ENCODE results near the gene CYB561D2. TPM values are rescaled to one million over a fixed set of nuclear protein-coding genes. Genes with fewer than 3 reads are reported as not detected.

Gene CYB561D2
- total RNA-seq, 1 experiment from 2014 or later, result 9.5 TPM

- DNase-seq (ENCODE audit: low read depth, low spot score), result peak; percentile 84
- peak overlapping the region; percentile 93 for H3K27ac ChIP-seq (ENCODE audit: low read depth, low read length)
- ChIA-PET POLR2A (interaction anchor here (0.6 to 1.9 kb wide), 4 partner anchors 22 to 1108 kb away, joined by 3 to 4 read pairs (median 4); partner anchors contain the start of genes HYAL3, IFRD2 and NAA80), CTCF (interaction anchor here (0.6 to 1.4 kb wide), 12 partner anchors 15 to 1291 kb away, joined by 3 to 11 read pairs (median 4); partner anchors contain the start of genes HYAL1, HYAL3, IFRD2 and NAA80), RAD21 (ENCODE audit: low non-redundant PET in 1 of 2, low total read pairs in 2 of 2, uncharacterized antibody in 2 of 2, unreplicated experiment in 2 of 2) (interaction anchor here (0.7 to 1.7 kb wide), 3 partner anchors 22 to 61 kb away, joined by 4 to 5 read pairs (median 4); partner anchors contain the start of genes HYAL3 (in 1 of the 2), IFRD2 (in 1 of the 2) and NAA80 (in 1 of the 2))
- H3K79me2 ChIP-seq (ENCODE audit: insufficient read depth, low read length), result peaks cover 48% of the 10 kb centered on the region
- no peak overlapping the region for H2AFZ ChIP-seq (ENCODE audit: low read depth, low read length, poor library complexity, severe bottlenecking)
- no peaks in the 10 kb centered on the region for H3K27me3 ChIP-seq (ENCODE audit: insufficient read depth, low read length)
- H3K9me2 ChIP-seq (ENCODE audit: insufficient read depth), result no peaks in the 10 kb centered on the region
- peak overlapping the region; percentile 92 for H3K4me2 ChIP-seq (ENCODE audit: low read length)
- H3K4me3 ChIP-seq (replicated peaks in 1 of 2; ENCODE audit: low read depth in 1 of 2, low read length in 2 of 2), result peak overlapping the region; percentile 64 to 92
- TF ChIP-seq ZFX (IDR thresholded peaks at IDR 0.05) (peak; percentile 78), TCF7L2 (IDR thresholded peaks at IDR 0.05; ENCODE audit: borderline replicate concordance, extremely low read depth, insufficient read depth, insufficient read length) (peak; percentile 64), POLR2AphosphoS5 (IDR thresholded peaks at IDR 0.05; ENCODE audit: low read depth, low read length) (peak; percentile 80), JUND (IDR thresholded peaks at IDR 0.05) (no peak), POLR2A (IDR thresholded peaks at IDR 0.05; ENCODE audit: borderline replicate concordance, extremely low read depth, insufficient read depth, insufficient read length) (peak; percentile 79), SIN3A (IDR thresholded peaks at IDR 0.05; ENCODE audit: low read depth) (no peak), SP1 (IDR thresholded peaks at IDR 0.05; ENCODE audit: low read depth) (no peak), CTCF (IDR thresholded peaks at IDR 0.05 in 2 of 3, conservative IDR thresholded peaks at IDR 0.05 in 1 of 3; ENCODE audit: borderline replicate concordance in 1 of 3, insufficient read depth in 1 of 3, low read depth in 2 of 3, low read length in 2 of 3) (peak in 2 of 3 experiments; percentile 70 to 71; a peak in 4 of 6 replicates)
- H3K9ac ChIP-seq (ENCODE audit: low read length), result peak overlapping the region; percentile 88
- peaks cover 9 to 29% of the 10 kb centered on the region in 2 experiments; a peak in 2 of 4 replicates for H3K36me3 ChIP-seq (ENCODE audit: control insufficient read depth in 1 of 2, insufficient read depth in 2 of 2, low read length in 2 of 2)
- H3K9me3 ChIP-seq (ENCODE audit: control insufficient read depth in 1 of 2, insufficient read depth in 1 of 2, low read depth in 1 of 2, low read length in 2 of 2), result no peaks in the 10 kb centered on the region
- ATAC-seq, result peak; percentile 66
- intact Hi-C loops (cut with micrococcal nuclease), result no loop called here
- no peaks in the 10 kb centered on the region for H4K20me1 ChIP-seq (ENCODE audit: insufficient read depth)
- H3K4me1 ChIP-seq (ENCODE audit: control insufficient read depth in 1 of 2, insufficient read depth in 2 of 2, low read length in 2 of 2), result peaks cover 49 to 76% of the 10 kb centered on the region in 2 experiments
- BruUV-seq (replicated peaks), result no TSS peak
Observed at GRCh38 chr3:50321336-50322114, 29.1 kb upstream of the CYB561D2 start.

All from HCT116 (cell line).